ENCODE data around the gene GPR161.
"Not testable (repeated sequence)": the region's sequence is repeated elsewhere in the genome, so short reads cannot be mapped to it uniquely, and the experiment has no call there.

GPR161 gene

GRCh38 chr1:168136709-168137514, at the start of gene GPR161:
TSS of gene GPR161 (minus strand) at chr1:168136930. CDS start at chr1:168104850, 32,080 bp downstream.
- peak; percentile 90 for DNase-seq

GRCh38 chr1:168181063-168181720, 44.5 kb upstream of the GPR161 start:
- not testable (repeated sequence) for DNase-seq

- no peak for DNase-seq
Observed at GRCh38 chr1:168180148-168180524, 43.4 kb upstream of the GPR161 start.

- no peak for DNase-seq
Observed at GRCh38 chr1:168179438-168180147, 42.9 kb upstream of the GPR161 start.

- DNase-seq, result peak; percentile 98
Observed at GRCh38 chr1:168178638-168179437, 42.1 kb upstream of the GPR161 start, which contains the start of gene TIPRL. TSS of gene TIPRL (plus strand) at chr1:168178962. CDS start at chr1:168179078, 116 bp downstream.

GRCh38 chr1:168178227-168178637, 41.5 kb upstream of the GPR161 start:
- no peak for DNase-seq

- no peak for DNase-seq
Observed at GRCh38 chr1:168172250-168172915, 35.7 kb upstream of the GPR161 start.

GRCh38 chr1:168170564-168171508, 34.1 kb upstream of the GPR161 start:
- DNase-seq, result no peak

- DNase-seq, result no peak
Observed at GRCh38 chr1:168167806-168168205, 31.1 kb upstream of the GPR161 start.

GRCh38 chr1:168164771-168165170, 28.0 kb upstream of the GPR161 start:
- no peak for DNase-seq

- no peak for DNase-seq
Observed at GRCh38 chr1:168163670-168164069, 26.9 kb upstream of the GPR161 start.

GRCh38 chr1:168161459-168161858, 24.7 kb upstream of the GPR161 start:
- peak; percentile 38 for DNase-seq

GRCh38 chr1:168159979-168160378, 23.2 kb upstream of the GPR161 start:
- no peak for DNase-seq

GRCh38 chr1:168159251-168159650, 22.5 kb upstream of the GPR161 start:
- no peak for DNase-seq

- no peak for DNase-seq
Observed at GRCh38 chr1:168157638-168158037, 20.9 kb upstream of the GPR161 start.

GRCh38 chr1:168155910-168156309, 19.2 kb upstream of the GPR161 start:
- no peak for DNase-seq

GRCh38 chr1:168154707-168155106, 18.0 kb upstream of the GPR161 start:
- not testable (repeated sequence) for DNase-seq

GRCh38 chr1:168151935-168152334, 15.2 kb upstream of the GPR161 start:
- no peak for DNase-seq

- no peak for DNase-seq
Observed at GRCh38 chr1:168150283-168150682, 13.6 kb upstream of the GPR161 start.

- no peak for DNase-seq
Observed at GRCh38 chr1:168148916-168149315, 12.2 kb upstream of the GPR161 start.

- no peak for DNase-seq
Observed at GRCh38 chr1:168146626-168147025, 9.9 kb upstream of the GPR161 start.
